GM19468 (cell line): ENCODE measurements around the gene NRCAM.
A peak's percentile ranks its signal among the peaks of the same experiment; 100 is the strongest.

ENCODE experiments used
- ATAC-seq: cut with Tn5 transposase; IDR thresholded peaks from one replicate; pipeline ENCODE4 v1.9.1; 2021; ENCODE audit warnings: mild to moderate bottlenecking, moderate library complexity, moderate number of reproducible peaks; ENCODE audit not compliant: unreplicated experiment; ENCODE audit errors: extremely low read depth

NRCAM gene

DNA sequence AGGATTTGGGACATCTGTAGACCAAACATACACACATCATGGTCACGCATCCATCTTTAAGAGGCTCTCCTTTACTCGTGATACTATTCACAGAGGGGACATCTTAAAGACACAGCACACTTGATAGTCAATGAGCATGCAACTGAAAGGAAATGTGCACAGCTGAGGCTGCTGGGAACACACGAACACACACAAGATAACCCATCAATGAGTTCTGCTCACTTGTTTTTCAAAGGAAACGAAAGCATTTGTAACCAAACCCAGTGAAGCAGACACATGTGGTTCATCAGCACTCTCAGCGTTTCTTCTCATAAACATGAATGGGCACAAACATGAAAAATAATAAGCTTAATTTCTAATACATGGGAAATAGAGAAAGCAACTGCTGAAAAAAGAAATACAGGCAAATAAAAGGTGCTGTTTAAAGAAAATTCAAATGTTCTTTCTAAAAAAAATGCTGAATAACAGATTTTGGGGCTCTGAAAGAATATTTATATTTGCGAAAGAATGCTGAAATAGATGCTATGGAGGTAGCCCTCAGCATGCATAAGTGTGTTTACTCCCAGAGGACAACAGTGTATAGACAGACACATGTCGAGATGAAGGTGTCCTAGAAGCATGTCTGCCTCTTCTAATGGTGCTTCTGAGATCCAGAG is 266.4 kb downstream of the NRCAM start:
- ATAC-seq: peak; percentile 87

DNA sequence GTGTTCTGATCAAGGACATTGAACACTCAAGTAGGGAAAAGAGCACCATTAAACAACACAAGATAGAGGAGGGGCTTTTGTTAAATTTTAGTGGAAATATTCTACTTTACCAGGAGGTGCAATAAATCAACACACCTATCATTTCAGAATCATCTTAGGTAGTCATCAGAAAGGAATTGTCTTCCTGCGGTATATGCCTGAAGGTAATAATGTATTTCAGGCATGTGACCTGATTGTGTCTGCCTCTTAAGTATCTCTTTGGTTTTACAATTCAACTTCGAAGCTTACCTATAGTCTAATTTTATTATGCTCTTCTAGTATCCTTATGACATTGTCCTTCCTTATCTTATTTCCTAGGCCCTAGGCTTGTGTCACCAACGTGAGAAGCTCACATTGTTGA is 267.5 kb downstream of the NRCAM start:
- ATAC-seq: no peak

DNA sequence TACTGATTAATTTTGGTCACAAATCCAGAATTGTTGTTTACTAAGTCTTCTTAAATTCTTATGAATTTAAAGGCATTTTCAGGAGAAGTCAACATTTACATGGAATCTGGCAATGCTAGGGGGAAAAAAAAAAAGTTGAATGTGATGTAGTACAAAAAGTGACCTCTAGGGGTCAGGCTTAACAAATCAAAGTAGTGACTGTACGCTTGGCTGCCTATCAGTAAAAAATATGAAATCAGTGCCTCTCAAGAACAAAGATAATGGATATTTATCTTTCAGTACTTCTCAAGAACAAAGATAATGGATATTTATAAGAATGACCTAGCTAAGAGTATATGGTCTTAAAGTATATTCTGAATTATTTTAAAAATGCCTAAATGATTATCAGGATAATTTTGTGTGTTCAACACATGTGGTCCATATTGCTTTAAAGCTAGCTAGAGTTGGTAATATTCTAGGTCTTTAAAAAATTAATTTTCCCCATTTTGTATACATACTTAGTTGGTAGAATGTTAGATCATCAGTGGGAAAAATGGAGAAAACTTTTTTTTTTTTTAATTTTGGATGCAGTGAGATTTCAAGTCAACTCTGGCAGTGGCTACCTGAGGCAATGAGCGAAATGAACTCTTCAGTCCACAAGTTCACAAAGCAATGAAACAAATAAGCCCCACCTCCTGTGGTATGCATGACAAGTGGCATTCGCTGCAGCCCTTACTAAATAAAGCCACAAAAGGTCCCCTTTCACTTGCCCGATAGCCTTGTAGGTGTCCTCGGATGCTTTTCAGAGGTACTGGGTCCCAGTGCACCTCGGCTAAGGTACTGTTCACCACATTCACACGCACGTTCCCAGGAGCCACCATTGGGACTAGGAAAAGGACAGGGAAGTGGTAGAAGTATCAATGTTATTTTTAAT is 274.9 kb downstream of the NRCAM start:
- ATAC-seq: no peak

DNA sequence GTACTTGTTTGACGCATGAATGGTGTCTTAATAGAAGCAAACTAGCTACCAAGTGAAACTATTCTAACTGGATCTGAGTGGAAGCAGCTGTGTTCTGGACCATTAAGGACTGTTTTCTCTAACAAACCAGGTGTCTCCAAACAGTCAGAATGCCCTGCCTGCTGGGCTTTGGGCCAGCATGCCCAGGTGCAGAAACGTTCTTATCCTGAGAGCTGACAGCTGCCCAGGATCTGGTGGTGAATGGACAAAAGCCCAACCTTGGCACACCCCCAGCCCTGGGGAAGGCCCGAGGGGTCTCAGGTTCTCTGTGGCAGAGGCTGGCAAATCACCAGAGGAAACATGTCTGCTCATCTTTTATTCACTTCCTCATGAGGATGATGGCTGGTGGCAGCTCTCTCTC is 277.8 kb downstream of the NRCAM start:
- ATAC-seq: no peak

DNA sequence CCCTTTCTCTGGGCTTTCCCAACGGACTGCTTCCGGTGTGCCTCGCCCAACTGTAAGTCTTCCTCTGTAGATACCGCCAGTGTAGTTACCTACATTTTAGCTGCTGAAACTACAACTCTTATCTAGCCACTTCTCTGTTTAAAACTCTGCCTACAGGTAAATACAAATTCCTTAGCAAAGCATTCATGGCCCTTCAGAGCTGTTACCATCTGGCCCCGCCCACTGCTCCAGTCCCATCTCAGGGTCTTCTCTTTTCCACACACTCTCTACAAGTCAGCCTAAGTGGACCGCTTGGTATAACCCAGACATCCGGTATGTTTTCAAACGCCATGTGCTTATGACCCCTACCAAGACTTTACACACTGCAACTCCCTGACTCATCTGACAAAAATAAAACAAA is 285.1 kb downstream of the NRCAM start:
- ATAC-seq: no peak

DNA sequence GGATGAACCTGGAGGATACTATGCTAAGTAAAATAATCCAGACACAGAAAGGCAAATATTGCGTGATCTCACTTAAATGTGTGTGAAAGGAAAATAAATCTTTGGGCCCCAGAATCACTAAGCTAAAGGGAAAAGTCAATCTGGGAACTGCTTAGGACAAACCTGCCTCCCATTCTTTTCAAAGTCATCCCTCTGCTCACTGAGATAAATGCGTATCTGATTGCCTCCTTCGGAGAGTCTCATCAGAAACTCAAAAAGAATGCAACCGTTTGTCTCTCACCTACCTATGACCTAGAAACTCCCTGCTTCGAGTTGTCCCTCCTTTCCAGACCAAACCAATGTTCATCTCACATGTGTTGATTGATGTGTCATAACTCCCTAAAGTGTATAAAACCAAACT is 286.0 kb downstream of the NRCAM start:
- no peak for ATAC-seq

DNA sequence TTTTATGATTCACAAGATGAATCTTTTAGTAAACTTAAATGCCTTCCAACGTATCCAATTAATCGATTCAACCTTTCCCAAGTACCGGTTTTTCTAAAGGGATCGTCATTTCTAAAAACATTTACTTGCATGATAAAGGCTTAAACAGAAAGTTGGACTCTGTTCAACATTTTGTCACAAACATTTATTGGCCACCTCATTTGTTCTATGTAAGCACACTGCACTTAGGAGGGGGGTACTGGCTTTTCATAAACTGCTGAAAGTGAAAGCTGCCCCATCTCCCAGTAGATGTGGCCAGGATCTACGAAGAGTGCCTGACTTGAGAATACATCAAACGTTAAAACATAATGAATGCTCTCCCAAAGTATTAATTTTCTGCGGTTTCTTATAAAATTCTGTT is 288.8 kb downstream of the NRCAM start:
- no peak for ATAC-seq

DNA sequence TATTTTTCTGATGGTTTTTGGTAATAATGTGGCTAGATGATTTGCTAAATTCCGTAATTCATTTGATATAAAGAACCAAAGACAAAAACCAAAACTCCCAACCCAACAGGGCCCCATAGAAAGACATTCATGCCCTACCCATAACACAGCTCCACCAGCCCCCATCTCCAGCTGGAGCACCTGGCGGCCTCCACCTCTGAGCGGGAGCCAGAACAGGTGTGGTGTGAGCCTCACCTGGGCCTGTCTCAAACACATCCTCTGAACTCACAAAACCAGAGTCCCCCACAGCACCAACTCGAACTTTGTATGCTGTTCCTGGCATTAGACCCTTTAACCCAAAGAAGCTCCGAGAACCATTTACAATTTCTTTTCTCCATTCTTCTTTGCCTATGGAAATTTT is 289.5 kb downstream of the NRCAM start:
- ATAC-seq: no peak

DNA sequence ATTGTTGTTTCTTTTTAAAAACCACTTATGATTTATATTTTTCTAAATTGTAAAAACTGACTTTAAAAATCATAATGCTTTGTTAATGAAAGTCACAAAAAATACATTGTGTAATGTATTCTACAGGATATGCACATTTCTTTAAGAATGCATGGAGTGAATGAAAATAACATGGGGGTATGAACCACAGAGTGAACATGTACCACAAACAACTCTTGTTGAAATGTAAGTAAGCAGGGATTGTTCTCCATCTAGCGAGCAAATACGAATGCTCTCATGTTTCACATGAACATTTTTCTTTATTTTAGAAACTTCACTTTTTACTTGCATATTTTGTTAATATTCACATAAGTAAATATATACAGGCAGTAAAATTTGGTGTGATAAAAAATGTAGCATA is 290.5 kb downstream of the NRCAM start:
- ATAC-seq: no peak

DNA sequence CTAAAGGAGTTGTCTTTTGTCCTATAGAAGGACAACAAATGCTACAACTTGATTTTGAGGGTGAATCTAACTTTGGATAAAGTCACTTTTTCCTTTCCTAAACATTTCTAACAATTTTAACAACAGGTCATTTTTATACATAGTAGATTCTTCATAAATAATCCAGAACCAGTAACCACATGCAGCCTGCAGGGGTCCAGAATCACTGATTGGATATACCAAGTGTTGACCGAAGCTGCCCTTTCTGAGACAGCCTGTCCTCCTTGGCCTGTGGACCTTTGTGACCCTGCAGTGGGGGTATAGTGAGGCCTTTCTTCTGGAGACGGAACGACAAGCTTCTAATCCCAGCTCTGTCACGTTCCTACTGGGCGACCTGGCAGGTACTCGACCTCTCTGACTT is 291.3 kb downstream of the NRCAM start:
- ATAC-seq: no peak

DNA sequence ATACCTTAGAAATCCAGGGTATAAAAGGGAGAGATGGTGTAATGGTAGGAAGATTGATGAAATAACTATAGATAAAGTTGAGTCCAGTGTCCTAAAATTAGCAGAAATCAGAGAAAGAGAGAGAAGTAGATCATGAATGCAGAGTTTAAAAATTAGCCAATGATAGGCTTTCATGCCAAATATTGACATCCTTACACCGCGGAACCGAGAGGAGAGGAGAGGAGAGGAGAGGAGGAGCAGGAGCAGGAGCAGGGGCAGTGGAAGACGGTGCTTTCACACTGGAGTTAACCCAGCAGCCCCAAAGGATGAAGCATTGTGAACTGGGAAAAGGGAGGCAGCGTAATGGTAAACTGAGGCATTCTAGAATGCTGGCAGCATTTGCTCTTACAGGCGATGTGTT is 291.9 kb downstream of the NRCAM start:
- ATAC-seq: no peak

DNA sequence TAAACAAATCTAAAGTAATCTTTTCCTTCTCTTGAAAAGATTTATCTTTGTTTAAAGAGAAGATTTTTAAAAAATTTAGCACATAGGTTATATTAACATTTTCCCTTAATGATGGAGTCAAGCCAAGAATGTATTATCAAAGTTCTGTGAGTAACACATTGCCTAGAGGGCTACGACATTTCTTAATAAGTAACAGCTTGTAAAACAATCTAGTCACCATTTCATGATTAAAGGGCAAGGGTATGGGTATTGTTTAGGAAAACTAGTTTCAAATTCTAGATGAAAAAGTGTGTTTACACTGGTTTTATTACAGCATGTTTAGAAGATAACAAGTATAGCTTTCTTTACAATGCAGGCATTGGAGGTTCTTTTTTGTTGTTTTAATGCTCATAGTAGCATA is 297.5 kb downstream of the NRCAM start:
- no peak for ATAC-seq

DNA sequence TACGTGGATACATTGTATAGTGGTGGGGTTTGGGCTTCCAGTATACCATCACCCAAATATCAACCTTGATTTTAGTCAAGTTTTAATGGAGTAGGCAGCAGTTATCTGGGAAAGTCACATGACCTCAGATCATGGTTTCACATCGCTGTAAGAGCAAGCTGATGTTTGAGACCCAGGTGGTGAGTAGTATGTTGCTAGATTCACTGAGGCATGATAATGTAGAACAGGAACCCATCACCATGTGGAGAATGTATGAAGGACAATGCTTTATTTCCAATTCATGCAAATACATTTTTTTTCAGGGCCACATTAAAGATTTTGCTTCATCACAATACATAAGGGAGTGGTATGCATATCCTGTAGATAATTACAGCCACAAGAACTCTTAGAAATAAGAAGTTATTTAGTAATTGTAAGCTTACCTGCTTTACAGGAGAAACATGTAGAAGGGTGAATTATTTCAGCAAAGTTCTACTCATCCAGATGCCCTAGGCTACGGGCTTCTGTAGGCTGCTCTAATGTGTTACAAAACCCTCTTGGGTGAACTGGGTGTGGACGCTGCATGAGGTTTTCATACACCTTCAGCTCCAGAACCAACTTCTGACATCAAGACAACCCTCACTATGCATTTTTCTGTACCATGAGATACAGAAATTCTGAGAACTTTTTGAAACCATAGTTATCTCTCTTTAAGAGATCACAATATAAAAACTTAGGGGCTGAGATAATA is 298.5 kb downstream of the NRCAM start:
- ATAC-seq: no peak

DNA sequence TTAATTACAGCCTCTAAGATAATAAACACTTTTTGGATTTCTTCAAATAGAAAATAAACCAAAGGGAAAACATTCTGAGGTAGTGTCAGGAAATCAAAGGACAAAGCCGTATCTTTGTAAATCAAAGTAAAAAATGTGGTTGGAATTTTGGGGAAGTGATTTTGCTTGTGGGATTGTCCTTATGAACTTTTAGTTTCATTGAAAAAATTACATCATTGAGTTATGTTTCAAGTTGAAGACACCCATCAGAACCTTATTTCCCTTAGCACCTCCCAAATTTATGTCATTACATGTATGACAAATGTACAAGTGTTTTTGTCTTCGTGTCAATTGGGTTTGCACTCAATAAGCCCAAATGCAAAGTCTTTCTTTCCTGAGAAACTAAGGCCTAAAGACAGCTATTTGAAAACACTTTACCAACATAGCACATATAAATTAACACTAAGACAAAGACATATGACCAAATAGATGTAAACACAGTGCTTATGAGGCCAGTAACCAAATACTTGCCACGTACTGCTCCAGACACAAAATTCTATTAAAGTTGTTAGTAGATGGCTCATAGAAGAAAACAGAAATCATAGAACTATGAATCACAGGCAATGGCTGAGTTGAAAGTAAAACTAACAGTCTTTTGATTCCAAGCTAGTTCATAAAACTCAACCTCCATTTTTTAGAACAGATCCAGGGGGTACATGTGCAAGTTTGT is 299.2 kb downstream of the NRCAM start:
- no peak for ATAC-seq

DNA sequence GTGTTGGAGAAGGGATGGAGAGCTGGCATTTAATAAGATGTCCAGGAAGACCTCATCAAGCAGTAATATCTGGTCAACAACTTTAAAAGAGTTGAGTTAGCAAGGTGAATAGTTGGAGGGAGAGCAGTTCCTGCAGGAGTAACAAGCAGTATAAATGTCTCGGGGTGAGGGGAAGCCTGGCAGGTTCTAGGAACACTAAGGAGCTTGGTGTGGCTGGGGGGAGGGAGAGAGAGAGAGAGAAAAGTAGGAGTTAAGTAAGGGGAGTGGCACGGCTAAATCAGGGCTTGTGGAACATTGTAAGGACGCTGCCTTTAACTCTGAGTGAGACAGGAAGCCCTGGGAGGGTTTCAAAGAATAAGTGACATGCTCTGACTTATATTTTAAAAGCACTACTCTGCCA is 304.0 kb downstream of the NRCAM start:
- ATAC-seq: no peak

DNA sequence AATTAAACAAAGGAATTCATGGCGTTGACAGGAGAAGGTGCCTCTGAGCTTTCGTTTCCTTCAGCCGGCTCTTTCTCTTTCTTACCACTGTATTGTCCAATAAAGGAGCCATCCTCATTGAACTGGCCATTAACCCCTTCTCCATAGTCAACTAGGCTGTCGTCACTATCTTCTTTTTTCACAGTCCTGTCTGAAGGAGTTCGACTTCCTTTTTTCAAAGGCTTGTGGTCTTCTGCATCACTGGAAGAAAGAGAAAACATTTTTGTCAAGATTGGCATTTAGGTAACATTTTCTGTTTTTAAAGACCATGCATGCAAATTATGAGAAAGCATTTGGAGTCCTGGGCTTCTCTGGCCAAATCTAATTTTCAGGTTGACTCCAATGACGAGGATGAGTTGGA is 306.3 kb downstream of the NRCAM start:
- ATAC-seq: no peak

DNA sequence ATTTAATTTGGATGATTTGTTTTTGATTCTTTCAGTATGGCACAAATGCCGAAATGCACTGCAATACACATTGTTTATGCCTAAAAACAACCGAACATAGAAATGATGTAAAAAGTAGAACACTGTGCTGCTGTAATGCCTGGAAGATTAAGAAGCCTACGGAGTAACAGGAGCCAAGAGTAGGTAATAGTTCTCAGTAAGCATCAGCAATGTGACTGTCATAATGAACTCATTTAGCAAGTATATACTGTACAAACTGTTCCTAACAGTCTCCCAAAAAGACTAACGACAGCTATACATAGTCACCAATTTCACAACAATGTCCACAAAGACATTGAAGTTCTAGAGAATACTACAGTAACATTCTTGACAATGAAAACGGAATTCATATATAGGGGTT is 307.1 kb downstream of the NRCAM start:
- no peak for ATAC-seq

DNA sequence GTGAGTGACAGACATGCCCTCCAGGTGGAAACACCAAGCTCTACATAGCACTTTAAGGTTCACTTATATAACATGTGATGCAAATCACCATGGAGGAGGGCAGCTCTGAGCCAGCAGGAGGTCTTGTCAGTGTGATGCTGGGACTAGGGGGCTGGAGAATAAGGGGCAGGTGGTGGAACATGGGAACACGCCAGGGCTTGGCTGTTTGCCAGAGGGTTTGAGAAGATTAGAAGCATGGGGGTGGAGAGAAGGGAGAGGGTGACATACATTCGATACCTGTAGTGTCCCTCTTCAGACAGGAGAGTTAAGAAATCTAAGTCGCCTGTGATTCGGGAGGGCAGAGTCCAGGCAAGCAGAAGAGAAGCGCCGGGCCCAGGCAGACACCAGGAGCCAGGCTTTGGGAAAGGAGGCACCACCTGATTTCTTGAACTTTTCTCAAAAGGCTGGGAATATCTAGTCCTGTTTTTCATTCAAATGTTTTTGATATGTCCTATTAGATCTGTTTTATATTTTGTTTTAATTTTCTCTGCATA is 309.1 kb downstream of the NRCAM start:
- ATAC-seq: no peak

DNA sequence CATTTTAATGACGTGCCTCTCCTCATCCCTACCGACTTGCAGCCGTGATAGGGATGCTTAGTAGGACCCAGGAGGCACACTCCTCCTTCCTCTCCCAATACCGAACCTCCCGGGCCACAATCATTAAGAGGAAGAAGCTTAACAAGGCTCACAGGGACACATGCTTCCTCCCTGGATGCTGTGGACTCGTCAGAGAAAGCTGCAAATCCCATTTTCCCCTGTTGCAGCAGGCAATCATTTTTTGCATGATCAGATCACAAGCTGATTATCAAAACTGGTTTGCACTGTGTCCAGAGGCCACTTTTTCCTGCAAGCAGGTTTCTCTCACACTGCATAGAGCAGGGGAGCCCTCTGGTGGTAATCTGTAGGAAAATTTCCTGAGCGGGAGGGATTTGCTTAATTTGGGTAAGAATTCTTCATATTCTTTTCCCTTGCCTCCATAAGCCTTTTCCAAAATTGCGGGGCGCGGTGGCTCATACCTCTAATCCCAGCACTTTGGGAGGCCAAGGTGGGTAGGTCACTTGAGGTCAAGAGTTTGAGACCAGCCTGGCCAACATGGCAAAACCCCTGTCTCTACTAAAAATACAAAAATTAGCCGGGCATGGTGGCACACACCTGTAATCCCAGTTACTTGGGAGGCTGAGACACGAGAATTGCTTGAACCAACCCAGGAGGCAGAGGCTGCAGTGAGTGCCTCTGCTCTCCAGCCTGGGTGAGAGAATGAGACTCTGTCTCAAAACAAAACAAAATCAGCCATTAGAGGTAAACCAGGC is 310.0 kb downstream of the NRCAM start:
- no peak for ATAC-seq

DNA sequence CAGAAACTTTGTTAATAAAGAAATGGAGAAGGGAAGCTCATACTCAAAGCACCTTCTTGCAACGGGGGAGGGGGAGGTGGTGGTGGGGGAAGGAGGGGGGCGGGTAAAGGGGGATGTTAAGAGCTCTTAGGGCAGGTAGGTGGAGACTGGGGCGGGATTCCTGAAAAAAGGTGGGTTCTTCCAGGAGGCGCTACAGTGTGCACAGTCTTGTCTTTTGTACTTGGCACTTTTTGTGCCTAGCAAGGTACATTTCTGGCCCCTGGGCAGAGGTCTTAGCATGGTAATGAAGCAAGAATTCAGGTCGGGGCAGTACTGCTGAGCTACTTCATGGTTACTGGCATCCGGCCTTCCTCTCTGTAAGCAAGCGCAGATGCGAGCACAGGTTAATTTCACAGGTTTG is 310.8 kb downstream of the NRCAM start:
- ATAC-seq: no peak
